Esophagus squamous epithelium (tissue), 4 donors: ENCODE measurements around the gene LTBP2.

Source experiments
- CTCF ChIP-seq, 6 experiments: fragments of 450-650 bp in 4 of 6; fragments of 200-600 bp in 2 of 6; sonication (generic) in 2 of 6; IDR thresholded peaks; one replicate each; pipeline ENCODE4 v1.5.1; 2016 to 2019; ENCODE audit warnings: antibody characterized with exemption in 6 of 6, mild to moderate bottlenecking in 4 of 6, moderate library complexity in 4 of 6
- POLR2A ChIP-seq, 4 donors: fragments of 450-650 bp; IDR thresholded peaks; one replicate each; pipeline ENCODE4 v1.6.1; 2017; ENCODE audit warnings: antibody characterized with exemption in 4 of 4, mild to moderate bottlenecking in 4 of 4, moderate library complexity in 3 of 4

- TF ChIP-seq CTCF (IDR thresholded peaks at IDR 0.05) (no peak), POLR2A (IDR thresholded peaks at IDR 0.05) (no peak)
Measured at GRCh38 chr14:74506411-74506851, 105.6 kb downstream of the LTBP2 start.
